RWPE1 (cell line): ENCODE results near the gene NXPH1.
A peak's percentile ranks its signal among the peaks of the same experiment; 100 is the strongest.

Experiments
- CTCF ChIA-PET: fragments of 350-600 bp; sonication (Branson Sonifier 250); formaldehyde crosslinking; extraction: SDS; loops from one replicate; lab custom pipeline; 2021; lab: Yijun Ruan, JAX
- POLR2A ChIA-PET: fragments of 400-600 bp; formaldehyde crosslinking; extraction: SDS; loops from one replicate; lab custom pipeline; 2020; ENCODE audit warnings: antibody characterized with exemption; ENCODE audit not compliant: low non-redundant PET; lab: Yijun Ruan, JAX
- DNase-seq: peaks from one replicate; pipeline ENCODE4 v3.0.0; 2012; ENCODE audit warnings: low spot score
- H3K27ac ChIP-seq: fragments of 450-650 bp; 2 replicates; pipeline ENCODE4 v1.5.1; 2017
- CTCF ChIP-seq: fragments of 450-650 bp; conservative IDR thresholded peaks from 2 replicates; pipeline ENCODE4 v1.5.1; 2017; ENCODE audit warnings: low read depth, mild to moderate bottlenecking

The NXPH1 gene

GRCh38 chr7:8418629-8419245 is 14.7 kb upstream of the NXPH1 start:
- CTCF ChIA-PET = interaction anchor here (0.6 to 0.7 kb wide), 2 partner anchors 36 to 80 kb away, joined by 3 to 5 read pairs; no protein-coding TSS in a partner anchor

GRCh38 chr7:8422177-8422576 is 11.2 kb upstream of the NXPH1 start:
- DNase-seq = no peak
- no peak overlapping the region for H3K27ac ChIP-seq
- TF ChIP-seq CTCF = no peak
- CTCF ChIA-PET = interaction anchor here (0.7 kb wide), 1 partner anchor 728 kb away, joined by 3 read pairs; no protein-coding TSS in a partner anchor
- POLR2A ChIA-PET = no interaction called here

More at GRCh38 chr7:8418629-8419245, 14.7 kb upstream of the NXPH1 start:
- peak; percentile 86 for TF ChIP-seq CTCF
- POLR2A ChIA-PET = no interaction called here
- H3K27ac ChIP-seq = no peak overlapping the region
- peak; percentile 36 for DNase-seq

DNA sequence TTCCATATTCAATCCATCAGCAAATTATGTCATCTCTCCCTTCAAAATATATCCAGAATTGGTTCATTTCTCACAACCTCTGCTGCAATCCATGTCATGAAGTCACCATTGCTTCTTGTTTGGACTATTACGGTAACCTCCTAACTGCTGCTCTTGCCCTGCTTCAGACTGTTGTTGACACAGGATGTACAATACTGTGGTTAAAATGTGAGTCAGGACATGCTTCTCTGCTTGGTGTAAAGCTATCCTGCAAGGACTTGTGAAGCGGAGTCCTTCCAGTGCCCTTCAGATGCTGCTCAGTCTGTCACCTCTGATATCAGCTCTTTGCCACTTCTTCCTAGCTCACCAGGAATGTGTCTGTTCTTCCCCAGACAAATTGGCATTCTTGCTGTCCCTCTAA is 10.4 kb upstream of the NXPH1 start:
- CTCF ChIA-PET = no interaction called here
- POLR2A ChIA-PET = no interaction called here
- TF ChIP-seq CTCF = no peak
- DNase-seq = no peak
- no peak overlapping the region for H3K27ac ChIP-seq

GRCh38 chr7:8425223-8425622 is 8.2 kb upstream of the NXPH1 start:
- H3K27ac ChIP-seq = no peak overlapping the region
- TF ChIP-seq CTCF = no peak
- CTCF ChIA-PET = no interaction called here
- DNase-seq = no peak
- POLR2A ChIA-PET = no interaction called here

DNA sequence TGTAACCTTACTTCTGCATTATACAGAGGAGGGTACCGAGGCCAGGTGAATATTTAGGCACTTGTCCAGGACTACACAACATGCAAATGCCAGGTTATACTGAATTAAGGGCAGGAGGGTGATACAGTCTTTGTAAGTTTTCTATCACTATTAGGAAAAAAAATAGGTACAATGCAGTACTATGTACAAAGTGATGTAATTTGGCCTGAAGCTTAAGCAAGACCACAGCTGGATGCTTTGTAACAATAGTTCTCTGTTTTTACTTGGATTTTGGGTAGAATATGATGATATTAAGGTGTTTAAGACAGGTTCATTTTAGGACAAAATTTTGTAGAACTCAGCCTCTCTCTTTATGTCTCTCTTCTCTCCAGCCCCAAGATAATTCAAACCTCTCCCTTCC is 2.8 kb upstream of the NXPH1 start:
- POLR2A ChIA-PET = no interaction called here

DNA sequence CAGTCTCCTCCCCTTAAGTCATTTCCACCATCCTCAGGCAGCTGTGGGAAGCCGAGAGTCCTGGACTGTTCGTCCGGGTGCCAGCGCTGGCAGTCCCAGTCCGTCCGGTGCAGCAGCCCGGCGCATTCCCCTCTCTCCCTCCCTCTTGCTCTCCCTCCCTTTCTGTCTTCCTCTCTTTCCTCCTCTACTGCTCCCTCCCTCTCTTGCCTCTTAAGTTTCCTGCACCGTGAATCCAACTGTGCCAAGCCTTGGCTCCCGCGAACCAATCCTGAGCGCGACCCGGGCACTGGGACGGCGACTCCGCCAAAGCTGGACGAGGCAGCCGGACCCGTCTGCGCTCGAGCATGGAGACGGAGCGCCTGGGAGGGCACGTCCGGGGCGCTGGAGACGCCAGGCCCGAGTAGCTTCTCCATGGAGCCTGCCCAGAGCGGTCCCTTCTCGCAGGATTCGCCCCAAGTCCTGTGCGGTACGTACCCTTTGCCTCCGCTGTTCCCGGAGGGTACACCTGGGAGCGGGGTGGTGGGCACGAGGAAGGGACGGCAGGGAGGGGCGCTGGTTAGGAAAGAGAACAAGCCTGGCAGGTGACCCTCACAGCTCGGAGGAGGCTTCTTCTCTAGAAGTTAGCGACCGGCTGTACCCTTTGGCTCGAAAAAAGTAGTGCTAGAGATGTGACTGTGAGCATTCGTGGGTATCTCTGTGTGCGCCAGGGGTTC is 1.0 kb downstream of the NXPH1 start:
- CTCF ChIA-PET = no interaction called here
- no peak for DNase-seq
- POLR2A ChIA-PET = no interaction called here
- no peak overlapping the region for H3K27ac ChIP-seq
- TF ChIP-seq CTCF = no peak

More for the DNA sequence above, 2.8 kb upstream of the NXPH1 start:
- no peak overlapping the region for H3K27ac ChIP-seq
- no peak for TF ChIP-seq CTCF
- CTCF ChIA-PET = no interaction called here
- no peak for DNase-seq
